ENCODE measurements around the gene KSR2. TPM values are rescaled to one million over a fixed set of nuclear protein-coding genes. Genes with fewer than 3 reads are reported as not detected.

Gene KSR2
- total and polyA plus RNA-seq, 2 of the 13 experiments (the other 11 are each of a cell fraction or from before 2014, with no cell fraction given), result 0.02 TPM; not detected in 1

GRCh38 chr12:117440384-117440783 lies 528.4 kb downstream of the KSR2 start:
- no peak overlapping the region for H3K9ac ChIP-seq (ENCODE audit: insufficient read depth, low read depth, low read length)
- no peaks in the 10 kb centered on the region for H3K36me3 ChIP-seq (replicated peaks in 1 of 2; ENCODE audit: control insufficient read depth in 1 of 2, insufficient read depth in 2 of 2, low read length in 2 of 2)
- no peak overlapping the region for H2AFZ ChIP-seq (ENCODE audit: low read length)
- POLR2A ChIA-PET, result no interaction called here
- peaks cover 0 to 6% of the 10 kb centered on the region in 2 experiments; a peak in 3 of 5 replicates for H3K27me3 ChIP-seq (ENCODE audit: control insufficient read depth in 1 of 2, insufficient read depth in 2 of 2, low read length in 2 of 2)
- CTCF ChIA-PET (ENCODE audit: low intra/inter-chr PET ratio, low total read pairs), result no interaction called here
- no peaks in the 10 kb centered on the region for H4K20me1 ChIP-seq (ENCODE audit: insufficient read depth, low read length)
- H3K79me2 ChIP-seq (ENCODE audit: insufficient read depth, low read length), result no peaks in the 10 kb centered on the region
- peak; percentile 91 for TF ChIP-seq ZNF768 (CRISPR knock-in tag; IDR thresholded peaks at IDR 0.05)
- no peak for TF ChIP-seq IRF1 (CRISPR knock-in tag; IDR thresholded peaks at IDR 0.05; ENCODE audit: low read depth)
- H3K4me3 ChIP-seq (replicated peaks in 1 of 3; ENCODE audit: insufficient read depth in 1 of 3, low read depth in 2 of 3, low read length in 3 of 3), result no peak overlapping the region
- no TSS peak for BruUV-seq (replicated peaks)
- H3K4me1 ChIP-seq (ENCODE audit: insufficient read depth, low read length), result no peaks in the 10 kb centered on the region
- intact Hi-C loops (cut with micrococcal nuclease; ENCODE audit: unreplicated experiment), result no loop called here
- H3K4me2 ChIP-seq (ENCODE audit: low read depth, low read length), result no peak overlapping the region
- FAIRE-seq (no peak), DNase-seq (ENCODE audit: low spot score) (no peak), ATAC-seq (no peak)
- no peak overlapping the region for H3K27ac ChIP-seq (ENCODE audit: extremely low read length, insufficient read depth, low read length)
- in situ Hi-C loops (cut with HindIII; ENCODE audit: extremely low pct_ligation_motif_present, low pct_unique_long_range_greater_than_20kb), result no loop called here
- H3K9me3 ChIP-seq (ENCODE audit: low read length), result no peaks in the 10 kb centered on the region
- 56% methylated on average over 2 of the region's 2 CpGs for WGBS (ENCODE audit: low lambda C conversion rate)

- H3K9me3 ChIP-seq (ENCODE audit: low read length), result no peaks in the 10 kb centered on the region
- ATAC-seq, result no peak
- 33% methylated on average over 4 of the region's 13 CpGs for WGBS (ENCODE audit: low lambda C conversion rate)
- H3K4me1 ChIP-seq (ENCODE audit: insufficient read depth, low read length), result no peaks in the 10 kb centered on the region
- H2AFZ ChIP-seq (ENCODE audit: low read length), result no peak overlapping the region
- H3K9ac ChIP-seq (ENCODE audit: insufficient read depth, low read depth, low read length), result no peak overlapping the region
- H3K4me3 ChIP-seq (replicated peaks in 1 of 3; ENCODE audit: insufficient read depth in 1 of 3, low read depth in 2 of 3, low read length in 3 of 3), result no peak overlapping the region
- peaks cover 0 to 6% of the 10 kb centered on the region in 2 experiments; a peak in 3 of 5 replicates for H3K27me3 ChIP-seq (ENCODE audit: control insufficient read depth in 1 of 2, insufficient read depth in 2 of 2, low read length in 2 of 2)
- BruUV-seq (replicated peaks), result no TSS peak
- no peak overlapping the region for H3K27ac ChIP-seq (ENCODE audit: extremely low read length, insufficient read depth, low read length)
- intact Hi-C loops (cut with micrococcal nuclease; ENCODE audit: unreplicated experiment), result no loop called here
- no peak overlapping the region for H3K4me2 ChIP-seq (ENCODE audit: low read depth, low read length)
- no peaks in the 10 kb centered on the region for H3K79me2 ChIP-seq (ENCODE audit: insufficient read depth, low read length)
- H3K36me3 ChIP-seq (replicated peaks in 1 of 2; ENCODE audit: control insufficient read depth in 1 of 2, insufficient read depth in 2 of 2, low read length in 2 of 2), result no peaks in the 10 kb centered on the region
- POLR2A ChIA-PET, result no interaction called here
- no peak for FAIRE-seq
- TF ChIP-seq POGK (CRISPR knock-in tag; conservative IDR thresholded peaks at IDR 0.05) (no peak), RAD21 (CRISPR knock-in tag; IDR thresholded peaks at IDR 0.05) (no peak), NCOA2 (CRISPR knock-in tag; IDR thresholded peaks at IDR 0.05) (no peak), ZNF747 (CRISPR knock-in tag; IDR thresholded peaks at IDR 0.05; ENCODE audit: borderline replicate concordance) (no peak), TAF1 (CRISPR knock-in tag; IDR thresholded peaks at IDR 0.05) (no peak), HOXA3 (CRISPR knock-in tag; IDR thresholded peaks at IDR 0.05) (no peak)
- H4K20me1 ChIP-seq (ENCODE audit: insufficient read depth, low read length), result no peaks in the 10 kb centered on the region
- DNase-seq (ENCODE audit: low spot score), result no peak
- in situ Hi-C loops (cut with HindIII; ENCODE audit: extremely low pct_ligation_motif_present, low pct_unique_long_range_greater_than_20kb), result no loop called here
- CTCF ChIA-PET (ENCODE audit: low intra/inter-chr PET ratio, low total read pairs), result no interaction called here
Observed at GRCh38 chr12:117439531-117440001, 529.2 kb downstream of the KSR2 start.

Data from HepG2 (cell line).